Measurements from ENCODE around the gene SULT2A1. TPM values are rescaled to one million over a fixed set of nuclear protein-coding genes. Genes with fewer than 3 reads are reported as not detected.

The SULT2A1 gene
- total and polyA plus RNA-seq, 2 donors from 2014 or later = not detected

DNA sequence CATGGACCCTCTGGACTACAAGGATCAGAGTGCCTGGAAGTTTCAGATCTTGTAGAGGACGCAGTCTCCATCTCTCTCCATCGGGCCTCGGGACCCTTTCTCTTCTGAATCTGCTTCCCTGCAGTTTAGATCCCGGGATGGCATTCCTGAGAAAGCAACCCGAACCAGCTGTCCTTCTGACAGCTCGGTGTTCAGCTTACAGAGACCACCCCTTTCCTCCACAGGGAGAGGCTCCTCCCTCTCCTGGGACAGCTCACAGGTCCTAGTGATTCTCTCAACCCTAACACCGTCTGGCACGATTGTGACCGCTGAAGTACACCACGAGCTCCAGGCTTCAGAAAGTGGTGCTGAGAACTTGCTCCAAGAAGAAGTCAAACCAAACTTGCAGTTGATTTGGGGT, 46.2 kb downstream of the SULT2A1 start:
- no peaks in the 10 kb centered on the region for H3K4me1 ChIP-seq (ENCODE audit: control insufficient read depth in 2 of 3, insufficient read depth in 2 of 3, low read depth in 1 of 3, low read length in 3 of 3)
- no peaks in the 10 kb centered on the region for H3K9me3 ChIP-seq (ENCODE audit: control insufficient read depth in 2 of 3, insufficient read depth in 1 of 3, low read length in 3 of 3)
- no peak overlapping the region for H3K9ac ChIP-seq (ENCODE audit: low read length in 3 of 3)
- intact Hi-C loops (cut with DNase I) = no loop called here
- FAIRE-seq (no peak), DNase-seq (peak; percentile 4 to 81 (median 64))
- no peak overlapping the region for H3K4me3 ChIP-seq (ENCODE audit: low read length in 3 of 3)
- TF ChIP-seq, protein P1, sequence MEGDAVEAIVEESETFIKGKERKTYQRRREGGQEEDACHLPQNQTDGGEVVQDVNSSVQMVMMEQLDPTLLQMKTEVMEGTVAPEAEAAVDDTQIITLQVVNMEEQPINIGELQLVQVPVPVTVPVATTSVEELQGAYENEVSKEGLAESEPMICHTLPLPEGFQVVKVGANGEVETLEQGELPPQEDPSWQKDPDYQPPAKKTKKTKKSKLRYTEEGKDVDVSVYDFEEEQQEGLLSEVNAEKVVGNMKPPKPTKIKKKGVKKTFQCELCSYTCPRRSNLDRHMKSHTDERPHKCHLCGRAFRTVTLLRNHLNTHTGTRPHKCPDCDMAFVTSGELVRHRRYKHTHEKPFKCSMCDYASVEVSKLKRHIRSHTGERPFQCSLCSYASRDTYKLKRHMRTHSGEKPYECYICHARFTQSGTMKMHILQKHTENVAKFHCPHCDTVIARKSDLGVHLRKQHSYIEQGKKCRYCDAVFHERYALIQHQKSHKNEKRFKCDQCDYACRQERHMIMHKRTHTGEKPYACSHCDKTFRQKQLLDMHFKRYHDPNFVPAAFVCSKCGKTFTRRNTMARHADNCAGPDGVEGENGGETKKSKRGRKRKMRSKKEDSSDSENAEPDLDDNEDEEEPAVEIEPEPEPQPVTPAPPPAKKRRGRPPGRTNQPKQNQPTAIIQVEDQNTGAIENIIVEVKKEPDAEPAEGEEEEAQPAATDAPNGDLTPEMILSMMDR (IDR thresholded peaks at IDR 0.05; ENCODE audit: borderline replicate concordance, extremely low read depth, insufficient read depth) = no peak
- H3K36me3 ChIP-seq (ENCODE audit: control insufficient read depth in 2 of 3, insufficient read depth in 3 of 3, low read length in 3 of 3) = no peaks in the 10 kb centered on the region
- no peak overlapping the region for H3K27ac ChIP-seq (ENCODE audit: low read depth in 2 of 2, low read length in 2 of 2)
- H3K27me3 ChIP-seq (ENCODE audit: control insufficient read depth, insufficient read depth, low read length) = no peaks in the 10 kb centered on the region

DNA sequence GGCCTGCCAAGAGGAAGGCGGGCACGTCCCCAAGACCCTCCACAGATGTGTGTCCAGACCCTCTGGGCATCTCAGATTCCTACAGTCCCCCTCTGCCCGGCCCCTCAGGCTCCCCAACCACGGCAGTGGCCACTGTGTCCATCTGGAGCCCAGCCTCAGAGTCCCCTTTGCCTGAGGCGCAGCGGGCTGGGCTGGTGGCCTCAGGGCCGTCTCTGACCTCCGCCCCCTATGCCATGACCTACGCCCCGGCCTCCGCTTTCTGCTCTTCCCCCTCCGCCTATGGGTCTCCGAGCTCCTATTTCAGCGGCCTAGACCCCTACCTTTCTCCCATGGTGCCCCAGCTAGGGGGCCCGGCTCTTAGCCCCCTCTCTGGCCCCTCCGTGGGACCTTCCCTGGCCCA, 46.7 kb downstream of the SULT2A1 start:
- intact Hi-C loops (cut with DNase I) = no loop called here
- no peaks in the 10 kb centered on the region for H3K9me3 ChIP-seq (ENCODE audit: control insufficient read depth in 2 of 3, insufficient read depth in 1 of 3, low read length in 3 of 3)
- H3K9ac ChIP-seq (ENCODE audit: low read length in 3 of 3) = no peak overlapping the region
- no peaks in the 10 kb centered on the region for H3K4me1 ChIP-seq (ENCODE audit: control insufficient read depth in 2 of 3, insufficient read depth in 2 of 3, low read depth in 1 of 3, low read length in 3 of 3)
- H3K4me3 ChIP-seq (ENCODE audit: low read length in 3 of 3) = no peak overlapping the region
- no peak overlapping the region for H3K27ac ChIP-seq (ENCODE audit: low read depth in 2 of 2, low read length in 2 of 2)
- TF ChIP-seq, protein P1 (IDR thresholded peaks at IDR 0.05; ENCODE audit: borderline replicate concordance, extremely low read depth, insufficient read depth) = no peak
- FAIRE-seq (no peak), DNase-seq (no peak)
- H3K27me3 ChIP-seq (ENCODE audit: control insufficient read depth, insufficient read depth, low read length) = no peaks in the 10 kb centered on the region
- no peaks in the 10 kb centered on the region for H3K36me3 ChIP-seq (ENCODE audit: control insufficient read depth in 2 of 3, insufficient read depth in 3 of 3, low read length in 3 of 3)

DNA sequence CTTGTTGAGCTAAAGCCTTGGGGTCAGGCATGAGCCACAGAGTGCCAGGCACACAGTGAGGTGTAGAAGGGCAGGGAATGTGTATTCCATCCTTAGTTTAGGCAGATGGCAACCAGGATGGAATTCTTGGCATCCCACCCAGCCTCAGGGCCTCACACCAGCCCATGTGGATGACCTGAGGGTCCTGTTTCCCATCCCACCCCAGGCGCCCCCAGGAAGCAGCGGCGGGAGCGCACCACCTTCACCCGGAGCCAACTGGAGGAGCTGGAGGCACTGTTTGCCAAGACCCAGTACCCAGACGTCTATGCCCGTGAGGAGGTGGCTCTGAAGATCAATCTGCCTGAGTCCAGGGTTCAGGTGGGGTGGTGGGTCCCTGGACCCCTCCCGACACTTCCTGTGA, 50.1 kb downstream of the SULT2A1 start:
- no peak overlapping the region for H3K4me3 ChIP-seq (ENCODE audit: low read length in 3 of 3)
- no peaks in the 10 kb centered on the region for H3K9me3 ChIP-seq (ENCODE audit: control insufficient read depth in 2 of 3, insufficient read depth in 1 of 3, low read length in 3 of 3)
- no peaks in the 10 kb centered on the region for H3K36me3 ChIP-seq (ENCODE audit: control insufficient read depth in 2 of 3, insufficient read depth in 3 of 3, low read length in 3 of 3)
- no peaks in the 10 kb centered on the region for H3K27me3 ChIP-seq (ENCODE audit: control insufficient read depth, insufficient read depth, low read length)
- H3K27ac ChIP-seq (ENCODE audit: low read depth in 2 of 2, low read length in 2 of 2) = no peak overlapping the region
- no peak for FAIRE-seq
- no peaks in the 10 kb centered on the region for H3K4me1 ChIP-seq (ENCODE audit: control insufficient read depth in 2 of 3, insufficient read depth in 2 of 3, low read depth in 1 of 3, low read length in 3 of 3)
- no peak for DNase-seq
- no peak overlapping the region for H3K9ac ChIP-seq (ENCODE audit: low read length in 3 of 3)
- intact Hi-C loops (cut with DNase I) = no loop called here
- TF ChIP-seq, protein P1 (IDR thresholded peaks at IDR 0.05; ENCODE audit: borderline replicate concordance, extremely low read depth, insufficient read depth) = no peak

DNA sequence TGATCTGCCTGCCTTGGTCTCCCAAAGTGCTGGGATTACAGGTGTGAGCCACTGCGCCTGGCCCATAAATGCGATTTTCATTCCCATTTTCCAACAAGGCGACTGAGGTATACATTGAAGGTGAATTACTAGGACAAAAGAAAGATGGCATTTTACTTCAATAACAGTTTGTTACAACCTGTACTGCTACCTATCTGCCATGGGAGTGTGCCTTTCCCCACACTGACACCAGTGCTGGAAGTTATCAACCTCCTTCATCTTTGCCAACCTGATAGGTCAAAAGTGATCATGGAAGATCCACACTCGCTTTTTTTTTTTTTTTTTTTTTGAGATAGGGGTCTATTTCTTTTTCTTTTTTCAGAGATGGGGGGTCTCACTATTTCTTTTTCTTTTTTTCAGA, 53.4 kb downstream of the SULT2A1 start:
- Histone ChIP-seq H3K4me3 (ENCODE audit: low read length in 3 of 3) (no peak overlapping the region), H3K9me3 (ENCODE audit: control insufficient read depth in 2 of 3, insufficient read depth in 1 of 3, low read length in 3 of 3) (no peaks in the 10 kb centered on the region), H3K27ac (ENCODE audit: low read depth in 2 of 2, low read length in 2 of 2) (no peak overlapping the region), H3K27me3 (ENCODE audit: control insufficient read depth, insufficient read depth, low read length) (no peaks in the 10 kb centered on the region), H3K36me3 (ENCODE audit: control insufficient read depth in 2 of 3, insufficient read depth in 3 of 3, low read length in 3 of 3) (no peaks in the 10 kb centered on the region), H3K9ac (ENCODE audit: low read length in 3 of 3) (no peak overlapping the region), H3K4me1 (ENCODE audit: control insufficient read depth in 2 of 3, insufficient read depth in 2 of 3, low read depth in 1 of 3, low read length in 3 of 3) (no peaks in the 10 kb centered on the region)
- intact Hi-C loops (cut with DNase I) = no loop called here
- TF ChIP-seq, protein P1 (IDR thresholded peaks at IDR 0.05; ENCODE audit: borderline replicate concordance, extremely low read depth, insufficient read depth) = no peak
- FAIRE-seq = no peak
- DNase-seq = no peak
